Activated CD8-positive, alpha-beta T cell treated with anti-CD3 and anti-CD28 coated beads for 36 hours (primary cell): ENCODE measurements around the gene DRAP1. TPM values are rescaled to one million over a fixed set of nuclear protein-coding genes. Genes with fewer than 3 reads are reported as not detected.

Experiments
- ATAC-seq: fragments of 200-7000 bp; cut with Tn5 transposase; one replicate; pipeline ENCODE4 v1.10.0; 2021; ENCODE audit warnings: mild to moderate bottlenecking, moderate library complexity
- CTCF ChIA-PET: fragments of 350-600 bp; sonication (Branson Sonifier 250); formaldehyde crosslinking; loops from one replicate; lab custom pipeline; 2021; ENCODE audit warnings: antibody characterized with exemption; lab: Charles Lee
- POLR2A ChIA-PET: fragments of 350-600 bp; sonication (Branson Sonifier 250); formaldehyde crosslinking; loops from one replicate; lab custom pipeline; 2021; ENCODE audit warnings: antibody characterized with exemption; lab: Charles Lee
- DNase-seq: peaks from one replicate; pipeline ENCODE4 v3.0.0-alpha.2; 2020
- H3K27ac Mint-ChIP-seq: one replicate; pipeline ENCODE4 v1.8.0; 2021; ENCODE audit warnings: mild to moderate bottlenecking, mixed read lengths
- H3K27me3 Mint-ChIP-seq: one replicate; pipeline ENCODE4 v1.8.0; 2021; ENCODE audit warnings: mixed read lengths
- H3K36me3 Mint-ChIP-seq: one replicate; pipeline ENCODE4 v1.8.0; 2021; ENCODE audit warnings: low read depth, mixed read lengths
- H3K4me1 Mint-ChIP-seq: one replicate; pipeline ENCODE4 v1.8.0; 2021; ENCODE audit warnings: low read depth, mixed read lengths
- H3K4me3 Mint-ChIP-seq: one replicate; pipeline ENCODE4 v1.8.0; 2021; ENCODE audit warnings: mild to moderate bottlenecking, moderate library complexity, mixed read lengths
- H3K9me3 Mint-ChIP-seq: one replicate; pipeline ENCODE4 v1.8.0; 2021; ENCODE audit warnings: mixed read lengths
- intact Hi-C: fragments of 100-400 bp; cut with micrococcal nuclease; formaldehyde crosslinking; loops from one replicate; pipeline ENCODE4 v1.10.0; 2022
- total RNA-seq, 2 experiments: library from RNA; stranded (reverse); gene quantifications; one replicate each; pipeline ENCODE4 v1.2.3, GENCODE V29; 2021
- TF ChIP-seq, protein P1 (sequence below): fragments of 200-600 bp; IDR thresholded peaks from one replicate; pipeline ENCODE4 v1.8.0; 2022; ENCODE audit warnings: antibody characterized with exemption, mild to moderate bottlenecking

The DRAP1 gene
- total RNA-seq, 2 experiments from 2014 or later: 135 TPM

DNA sequence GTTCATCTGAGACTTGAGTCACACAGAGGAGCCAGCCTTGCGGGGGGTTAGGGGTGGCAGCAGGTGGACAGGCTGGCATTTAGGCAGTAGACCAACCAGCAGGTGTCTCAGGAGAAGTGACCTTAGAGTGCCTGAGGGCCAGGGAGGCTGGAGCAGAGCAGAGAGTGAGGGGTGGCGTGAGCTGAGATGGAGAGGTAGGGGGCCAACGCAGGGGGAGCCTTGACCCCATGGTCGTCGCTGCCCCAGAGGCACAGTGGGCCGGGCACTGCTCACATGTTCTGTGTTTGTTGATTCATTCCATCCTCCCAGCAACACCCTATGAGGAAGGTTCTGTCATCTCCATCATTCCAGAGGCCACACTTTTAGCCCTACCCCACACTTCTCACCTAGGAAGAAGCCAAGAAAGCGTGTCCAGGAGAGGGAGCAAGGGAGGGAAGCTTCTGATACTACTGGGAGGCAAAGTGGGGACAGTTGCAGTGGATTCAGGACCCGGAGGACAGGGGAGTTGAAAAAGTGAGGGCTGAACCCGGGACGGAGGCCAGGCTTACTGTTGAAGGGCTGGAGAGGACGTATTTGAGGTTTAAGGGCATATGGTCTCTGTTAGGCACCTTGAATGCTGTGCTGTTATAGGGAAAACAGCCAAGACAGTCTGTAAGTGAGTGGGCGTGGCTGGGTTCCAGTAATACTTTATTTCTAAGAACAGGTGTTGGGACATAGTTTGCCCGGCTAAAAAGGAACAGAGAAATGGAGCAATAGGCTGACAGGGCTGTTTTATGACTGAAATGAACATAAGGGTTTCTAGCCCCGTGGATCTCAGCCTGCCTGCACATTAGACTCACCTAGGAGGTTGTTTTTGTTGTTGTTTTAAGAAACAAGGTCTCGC lies 49.6 kb downstream of the DRAP1 start:
- CTCF ChIA-PET: interaction anchor here (1.6 to 3.0 kb wide), 2 partner anchors 20 to 84 kb away, joined by 4 to 9 read pairs; no protein-coding TSS in a partner anchor
- Mint-ChIP-seq H3K27ac (peak overlapping the region; percentile 0), H3K9me3 (no peaks in the 10 kb centered on the region), H3K4me1 (peaks cover 3% of the 10 kb centered on the region), H3K27me3 (no peaks in the 10 kb centered on the region), H3K4me3 (no peak overlapping the region), H3K36me3 (peaks cover 57% of the 10 kb centered on the region)
- POLR2A ChIA-PET: interaction anchor here (1.6 to 1.9 kb wide), 2 partner anchors 10 to 61 kb away, joined by 4 to 5 read pairs; no protein-coding TSS in a partner anchor
- TF ChIP-seq, protein P1, sequence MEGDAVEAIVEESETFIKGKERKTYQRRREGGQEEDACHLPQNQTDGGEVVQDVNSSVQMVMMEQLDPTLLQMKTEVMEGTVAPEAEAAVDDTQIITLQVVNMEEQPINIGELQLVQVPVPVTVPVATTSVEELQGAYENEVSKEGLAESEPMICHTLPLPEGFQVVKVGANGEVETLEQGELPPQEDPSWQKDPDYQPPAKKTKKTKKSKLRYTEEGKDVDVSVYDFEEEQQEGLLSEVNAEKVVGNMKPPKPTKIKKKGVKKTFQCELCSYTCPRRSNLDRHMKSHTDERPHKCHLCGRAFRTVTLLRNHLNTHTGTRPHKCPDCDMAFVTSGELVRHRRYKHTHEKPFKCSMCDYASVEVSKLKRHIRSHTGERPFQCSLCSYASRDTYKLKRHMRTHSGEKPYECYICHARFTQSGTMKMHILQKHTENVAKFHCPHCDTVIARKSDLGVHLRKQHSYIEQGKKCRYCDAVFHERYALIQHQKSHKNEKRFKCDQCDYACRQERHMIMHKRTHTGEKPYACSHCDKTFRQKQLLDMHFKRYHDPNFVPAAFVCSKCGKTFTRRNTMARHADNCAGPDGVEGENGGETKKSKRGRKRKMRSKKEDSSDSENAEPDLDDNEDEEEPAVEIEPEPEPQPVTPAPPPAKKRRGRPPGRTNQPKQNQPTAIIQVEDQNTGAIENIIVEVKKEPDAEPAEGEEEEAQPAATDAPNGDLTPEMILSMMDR: no peak
- intact Hi-C loops: loop anchor here (10.0 kb wide), 1 partner anchor 74 kb away; the partner anchor contains the start of gene CCDC85B
- ATAC-seq (no peak), DNase-seq (no peak)

Other genes with a start within 250 kb of the DRAP1 start
- 10 to 100 TPM; 67.7 to 71.8 TPM for gene KAT5, start 207.2 kb upstream of the DRAP1 start, total RNA-seq
- gene RNASEH2C, start 198.6 kb upstream of the DRAP1 start, total RNA-seq: 100 to 1,000 TPM; 101 to 109 TPM
- 10 to 100 TPM; 30.9 to 31.1 TPM for gene AP5B1, start 138.4 kb upstream of the DRAP1 start, total RNA-seq
- gene OVOL1, start 132.4 kb upstream of the DRAP1 start, total RNA-seq: 1 to 10 TPM in 1 of 2 experiments, under 1 TPM in 1; 0.90 to 1.2 TPM
- 1 to 10 TPM; 1.6 to 2.1 TPM for gene SNX32, start 85.5 kb upstream of the DRAP1 start, total RNA-seq
- 1,000 to 10,000 TPM; 1,059 to 1,062 TPM for gene CFL1, start 61.2 kb upstream of the DRAP1 start, total RNA-seq
- 10 to 100 TPM; 54.7 to 60.2 TPM for gene MUS81, start 59.0 kb upstream of the DRAP1 start, total RNA-seq
- 10 to 100 TPM; 17.1 to 18.0 TPM for gene EFEMP2, start 46.6 kb upstream of the DRAP1 start, total RNA-seq
- gene CTSW, start 39.6 kb upstream of the DRAP1 start, total RNA-seq: 100 to 1,000 TPM; 124 to 126 TPM
- gene FIBP, start 31.0 kb upstream of the DRAP1 start, total RNA-seq: 10 to 100 TPM; 78.8 to 79.9 TPM
- 10 to 100 TPM; 68.8 to 72.4 TPM for gene CCDC85B, start 28.8 kb upstream of the DRAP1 start, total RNA-seq
- 10 to 100 TPM in 1 of 2 experiments, 1 to 10 TPM in 1; 9.9 to 10.2 TPM for gene FOSL1, start 19.0 kb upstream of the DRAP1 start, total RNA-seq
- gene C11orf68, start 364 bp upstream of the DRAP1 start, total RNA-seq: 10 to 100 TPM; 26.2 to 26.3 TPM
- gene TSGA10IP, start 26.1 kb downstream of the DRAP1 start, total RNA-seq: not detected
- 10 to 100 TPM; 58.3 to 63.9 TPM for gene SART1, start 42.3 kb downstream of the DRAP1 start, total RNA-seq
- 10 to 100 TPM; 44.4 to 45.6 TPM for gene EIF1AD, start 82.7 kb downstream of the DRAP1 start, total RNA-seq
- 100 to 1,000 TPM; 267 to 311 TPM for gene BANF1, start 83.1 kb downstream of the DRAP1 start, total RNA-seq
- gene CST6, start 92.6 kb downstream of the DRAP1 start, total RNA-seq: under 1 TPM in 1 of 2 experiments, not detected in 1; 0.50 TPM
- not detected for gene CATSPER1, start 107.1 kb downstream of the DRAP1 start, total RNA-seq
- 1 to 10 TPM in 1 of 2 experiments, under 1 TPM in 1; 0.51 to 1.0 TPM for gene GAL3ST3, start 129.7 kb downstream of the DRAP1 start, total RNA-seq
- gene SF3B2, start 132.9 kb downstream of the DRAP1 start, total RNA-seq: 100 to 1,000 TPM; 255 to 278 TPM
- 10 to 100 TPM; 76.3 to 78.3 TPM for gene PACS1, start 150.8 kb downstream of the DRAP1 start, total RNA-seq